GM18858 (cell line): ENCODE measurements around the gene BTBD9.

ENCODE experiments used
- ATAC-seq: cut with Tn5 transposase; IDR thresholded peaks from one replicate; pipeline ENCODE4 v1.9.1; 2021; ENCODE audit not compliant: unreplicated experiment

Gene BTBD9

GRCh38 chr6:38153798-38154345 lies 485.9 kb downstream of the BTBD9 start:
- ATAC-seq, result no peak

- ATAC-seq, result no peak
These were observed 486.5 kb downstream of the BTBD9 start for GRCh38 chr6:38153076-38153797.

- no peak for ATAC-seq
These were observed 487.1 kb downstream of the BTBD9 start for GRCh38 chr6:38152620-38153019.

GRCh38 chr6:38151580-38152500 lies 487.9 kb downstream of the BTBD9 start:
- ATAC-seq, result no peak

- ATAC-seq, result no peak
These were observed 488.9 kb downstream of the BTBD9 start for GRCh38 chr6:38150681-38151296.

GRCh38 chr6:38150021-38150420 lies 489.7 kb downstream of the BTBD9 start:
- no peak for ATAC-seq

- no peak for ATAC-seq
These were observed 490.2 kb downstream of the BTBD9 start for GRCh38 chr6:38149531-38149930.

- no peak for ATAC-seq
These were observed 491.1 kb downstream of the BTBD9 start for GRCh38 chr6:38148606-38149005.

- ATAC-seq, result no peak
These were observed 493.0 kb downstream of the BTBD9 start for GRCh38 chr6:38146734-38147027.

- ATAC-seq, result no peak
These were observed 493.6 kb downstream of the BTBD9 start for GRCh38 chr6:38146021-38146733.

- ATAC-seq, result no peak
These were observed 495.3 kb downstream of the BTBD9 start for GRCh38 chr6:38144365-38144945.

GRCh38 chr6:38143191-38144150 lies 496.3 kb downstream of the BTBD9 start:
- no peak for ATAC-seq

- ATAC-seq, result no peak
These were observed 497.4 kb downstream of the BTBD9 start for GRCh38 chr6:38142178-38142902.

- ATAC-seq, result no peak
These were observed 498.0 kb downstream of the BTBD9 start for GRCh38 chr6:38141716-38142115.

GRCh38 chr6:38141085-38141484 lies 498.6 kb downstream of the BTBD9 start:
- ATAC-seq, result no peak

- ATAC-seq, result no peak
These were observed 501.4 kb downstream of the BTBD9 start for GRCh38 chr6:38138374-38138773.

- no peak for ATAC-seq
These were observed 502.0 kb downstream of the BTBD9 start for GRCh38 chr6:38137608-38138265.

- no peak for ATAC-seq
These were observed 503.2 kb downstream of the BTBD9 start for GRCh38 chr6:38136547-38136946.
